Psoas muscle (tissue), 8 donors: ENCODE data around the gene KCNMB3. TPM values are rescaled to one million over a fixed set of nuclear protein-coding genes. Genes with fewer than 3 reads are reported as not detected.
"Not testable (repeated sequence)": the region's sequence is repeated elsewhere in the genome, so short reads cannot be mapped to it uniquely, and the experiment has no call there.

Source experiments
- ATAC-seq, 4 donors: fragments of 200-7000 bp; cut with Tn5 transposase; one replicate each; pipeline ENCODE4 v1.9.1; 2020; ENCODE audit warnings: moderate library complexity in 3 of 4, mild to moderate bottlenecking in 2 of 4
- DNase-seq, 2 donors: peaks; one replicate each; pipeline ENCODE4 v3.0.0-alpha.2; 2020
- H3K27ac ChIP-seq: fragments of 200-600 bp; one replicate; pipeline ENCODE4 v1.8.0; 2022
- H3K27me3 ChIP-seq, 3 donors: fragments of 200-600 bp in 1 of 3; one replicate each; pipeline versions ENCODE4 v1.6.1 to v1.8.0; 2013 to 2022; ENCODE audit warnings: low read length in 2 of 3, mild to moderate bottlenecking in 2 of 3, moderate library complexity in 1 of 3; ENCODE audit not compliant: insufficient read depth in 3 of 3
- H3K36me3 ChIP-seq, 2 donors: fragments of 200-600 bp in 1 of 2; one replicate each; pipeline versions ENCODE4 v1.6.1 to v1.8.0; 2013 to 2022; ENCODE audit warnings: low read depth in 1 of 2, mild to moderate bottlenecking in 1 of 2, moderate library complexity in 1 of 2; ENCODE audit not compliant: insufficient read depth in 1 of 2
- H3K4me1 ChIP-seq: fragments of 200-600 bp; one replicate; pipeline ENCODE4 v1.8.0; 2022
- H3K4me3 ChIP-seq: fragments of 200-600 bp; one replicate; pipeline ENCODE4 v1.8.0; 2022; ENCODE audit warnings: mild to moderate bottlenecking
- H3K9me3 ChIP-seq: fragments of 200-600 bp; one replicate; pipeline ENCODE4 v1.8.0; 2022
- CTCF ChIP-seq: fragments of 200-600 bp; IDR thresholded peaks from one replicate; pipeline ENCODE4 v1.8.0; 2022; ENCODE audit warnings: antibody characterized with exemption
- WGBS, 3 donors: extraction: QIAGEN DNeasy Blood & Tissue Kit; methylation state at CpG; one replicate each; pipeline versions ENCODE4 v1.1.6 to v1.1.7; 2013; 5-methylcytosine and 5-hydroxymethylcytosine counted together
- intact Hi-C, 2 donors: fragments of 100-400 bp; cut with DNase I; formaldehyde crosslinking; loops; one replicate each; pipeline versions ENCODE4 v1.11.0 to v1.14.2; 2022
- polyA plus RNA-seq, 3 donors: library from polyadenylated mRNA; stranded (reverse); fragments of 200-250 nt; gene quantifications; one replicate each; pipeline ENCODE4 v1.2.3, GENCODE V29; 2013
- total RNA-seq, 4 donors: library from RNA; stranded (reverse); fragmentation: NEBNext Ultra II Directional in 2 of 4; extraction: Animal tissue kit (Norgen Biotek cat#: 25700) in 2 of 4; gene quantifications; one replicate each; pipeline versions ENCODE4 v1.2.1 to v1.2.4, GENCODE V29; 2021 to 2023
- donor health status: healthy with polysubstance abuse.
- donor health status: DM: no; HTN: no; CAD: no; lungs with moderate emphysema.
- donor health status: Bipolar disorder and iron deficiency.
- donor health status: healthy.
- donor health status: DM: yes; HTN: yes; CAD: no.
- donor health status: DM: no; HTN: no; CAD: no.
- donor health status: DM: no; HTN: no; CAD: no.
- donor health status: DM: yes; HTN: yes; CAD: no.

KCNMB3 gene
- total and polyA plus RNA-seq, 7 donors = 0.44 to 1.6 (median 0.72) TPM

- 66 to 79% (median 79%) methylated on average over 2 of the region's 2 CpGs for WGBS, 3 donors
- no peak for ATAC-seq
- H3K27ac ChIP-seq = no peak overlapping the region
Observed at GRCh38 chr3:179223548-179223947, 27.4 kb downstream of the KCNMB3 start.

GRCh38 chr3:179218213-179218612 is 32.7 kb downstream of the KCNMB3 start:
- peaks cover 0 to 61% of the 10 kb centered on the region in 2 donors for H3K36me3 ChIP-seq
- 82 to 97% (median 83%) methylated on average over 1 of the region's 1 CpG for WGBS, 3 donors

More at GRCh38 chr3:179223548-179223947, 27.4 kb downstream of the KCNMB3 start:
- intact Hi-C loops = no loop called here
- Histone ChIP-seq H3K9me3 (no peaks in the 10 kb centered on the region), H3K4me1 (no peaks in the 10 kb centered on the region), H3K4me3 (no peak overlapping the region), H3K36me3 (peaks cover 0 to 81% of the 10 kb centered on the region in 2 donors), H3K27me3 (no peaks in the 10 kb centered on the region)
- no peak for TF ChIP-seq CTCF
- no peak for DNase-seq

GRCh38 chr3:179215550-179215949 is 35.4 kb downstream of the KCNMB3 start:
- ATAC-seq, intact Hi-C loops, H3K27me3 ChIP-seq: not testable (repeated sequence)

More at GRCh38 chr3:179218213-179218612, 32.7 kb downstream of the KCNMB3 start:
- H3K27ac ChIP-seq, H3K4me1 ChIP-seq, H3K9me3 ChIP-seq, H3K4me3 ChIP-seq, H3K27me3 ChIP-seq, DNase-seq, intact Hi-C loops, ATAC-seq: not testable (repeated sequence)

GRCh38 chr3:179200790-179201189 is 50.1 kb downstream of the KCNMB3 start:
- Histone ChIP-seq H3K27me3 (no peaks in the 10 kb centered on the region), H3K27ac (no peak overlapping the region), H3K4me3 (no peak overlapping the region), H3K9me3 (no peaks in the 10 kb centered on the region), H3K36me3 (peaks cover 0 to 48% of the 10 kb centered on the region in 2 donors), H3K4me1 (peaks cover 12% of the 10 kb centered on the region)
- DNase-seq (no peak), ATAC-seq (no peak)
- no peak for TF ChIP-seq CTCF
- WGBS, 3 donors = 90 to 96% (median 95%) methylated on average over 2 of the region's 2 CpGs
- intact Hi-C loops = no loop called here

More at GRCh38 chr3:179215550-179215949, 35.4 kb downstream of the KCNMB3 start:
- DNase-seq, H3K27ac ChIP-seq, H3K9me3 ChIP-seq, H3K4me3 ChIP-seq, H3K4me1 ChIP-seq: not testable (repeated sequence)
- H3K36me3 ChIP-seq = peaks cover 0 to 66% of the 10 kb centered on the region in 2 donors
- WGBS, 3 donors = 93 to 100% methylated on average over 1 of the region's 1 CpG; no CpG with 5 or more reads in 1 of the 3 donors

GRCh38 chr3:179196700-179197099 is 54.2 kb downstream of the KCNMB3 start:
- Histone ChIP-seq H3K4me3 (no peak overlapping the region), H3K27ac (no peak overlapping the region), H3K9me3 (no peaks in the 10 kb centered on the region), H3K27me3 (no peaks in the 10 kb centered on the region), H3K36me3 (peaks cover 0 to 14% of the 10 kb centered on the region in 2 donors), H3K4me1 (peaks cover 25% of the 10 kb centered on the region)
- intact Hi-C loops = loop anchor here in 1 of 2 donors (5.0 kb wide), 1 partner anchor 44 kb away; no protein-coding TSS in a partner anchor
- ATAC-seq (no peak), DNase-seq (no peak)
- 88 to 95% (median 89%) methylated on average over 4 of the region's 4 CpGs for WGBS, 3 donors
- no peak for TF ChIP-seq CTCF

GRCh38 chr3:179196098-179196497 is 54.8 kb downstream of the KCNMB3 start:
- DNase-seq (no peak), ATAC-seq (no peak)
- H3K4me1 ChIP-seq = peaks cover 25% of the 10 kb centered on the region
- no peaks in the 10 kb centered on the region for H3K27me3 ChIP-seq
- H3K27ac ChIP-seq = peak overlapping the region; percentile 24
- no peak for TF ChIP-seq CTCF
- 7 to 32% (median 7%) methylated on average over 1 of the region's 1 CpG for WGBS, 3 donors
- no peaks in the 10 kb centered on the region for H3K9me3 ChIP-seq
- intact Hi-C loops = loop anchor here in 1 of 2 donors (5.0 kb wide), 1 partner anchor 44 kb away; no protein-coding TSS in a partner anchor
- no peak overlapping the region for H3K4me3 ChIP-seq
- H3K36me3 ChIP-seq = peaks cover 0 to 8% of the 10 kb centered on the region in 2 donors
